WERI-Rb-1 (cell line): ENCODE data around the gene CYP19A1.

Source experiments
- DNase-seq: peaks from one replicate; pipeline ENCODE4 v3.0.0-alpha.2; 2020
- H3K27ac ChIP-seq: fragments of 250-450 bp; sonication (Bioruptor Pico); 2 replicates; pipeline ENCODE4 v1.5.1; 2020; ENCODE audit warnings: mild to moderate bottlenecking, moderate library complexity
- H3K27me3 ChIP-seq: fragments of 250-450 bp; sonication (Bioruptor Pico); 2 replicates; pipeline ENCODE4 v1.5.1; 2021; ENCODE audit warnings: mild to moderate bottlenecking, low read depth, moderate library complexity; ENCODE audit not compliant: insufficient read depth, severe bottlenecking
- H3K36me3 ChIP-seq: fragments of 250-450 bp; sonication (Bioruptor Pico); 2 replicates; pipeline ENCODE4 v1.5.1; 2020; ENCODE audit warnings: mild to moderate bottlenecking, moderate library complexity
- H3K4me3 ChIP-seq: 2 replicates; pipeline ENCODE4 v1.5.1; 2011; ENCODE audit warnings: low read depth, mild to moderate bottlenecking, control low read depth, low read length
- H3K9me3 ChIP-seq: fragments of 250-450 bp; sonication (Bioruptor Pico); 2 replicates; pipeline ENCODE4 v1.5.1; 2021; ENCODE audit warnings: mild to moderate bottlenecking, moderate library complexity; ENCODE audit not compliant: severe bottlenecking
- CTCF ChIP-seq: IDR thresholded peaks from 2 replicates; pipeline ENCODE4 v1.5.1; 2011; ENCODE audit warnings: low read depth, mild to moderate bottlenecking, control low read depth, inconsistent platforms, low read length

The CYP19A1 gene

GRCh38 chr15:51160484-51160883 is 177.9 kb downstream of the CYP19A1 start:
- Histone ChIP-seq H3K36me3 (no peaks in the 10 kb centered on the region), H3K27me3 (no peaks in the 10 kb centered on the region), H3K27ac (no peak overlapping the region), H3K4me3 (no peak overlapping the region), H3K9me3 (no peaks in the 10 kb centered on the region)
- no peak for TF ChIP-seq CTCF
- no peak for DNase-seq
